GM18520 (cell line): ENCODE measurements around the gene ASB2.

ENCODE experiments used
- ATAC-seq: cut with Tn5 transposase; IDR thresholded peaks from one replicate; pipeline ENCODE4 v1.9.1; 2021; ENCODE audit not compliant: unreplicated experiment

The ASB2 gene, protein sequence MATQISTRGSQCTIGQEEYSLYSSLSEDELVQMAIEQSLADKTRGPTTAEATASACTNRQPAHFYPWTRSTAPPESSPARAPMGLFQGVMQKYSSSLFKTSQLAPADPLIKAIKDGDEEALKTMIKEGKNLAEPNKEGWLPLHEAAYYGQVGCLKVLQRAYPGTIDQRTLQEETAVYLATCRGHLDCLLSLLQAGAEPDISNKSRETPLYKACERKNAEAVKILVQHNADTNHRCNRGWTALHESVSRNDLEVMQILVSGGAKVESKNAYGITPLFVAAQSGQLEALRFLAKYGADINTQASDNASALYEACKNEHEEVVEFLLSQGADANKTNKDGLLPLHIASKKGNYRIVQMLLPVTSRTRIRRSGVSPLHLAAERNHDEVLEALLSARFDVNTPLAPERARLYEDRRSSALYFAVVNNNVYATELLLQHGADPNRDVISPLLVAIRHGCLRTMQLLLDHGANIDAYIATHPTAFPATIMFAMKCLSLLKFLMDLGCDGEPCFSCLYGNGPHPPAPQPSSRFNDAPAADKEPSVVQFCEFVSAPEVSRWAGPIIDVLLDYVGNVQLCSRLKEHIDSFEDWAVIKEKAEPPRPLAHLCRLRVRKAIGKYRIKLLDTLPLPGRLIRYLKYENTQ

DNA sequence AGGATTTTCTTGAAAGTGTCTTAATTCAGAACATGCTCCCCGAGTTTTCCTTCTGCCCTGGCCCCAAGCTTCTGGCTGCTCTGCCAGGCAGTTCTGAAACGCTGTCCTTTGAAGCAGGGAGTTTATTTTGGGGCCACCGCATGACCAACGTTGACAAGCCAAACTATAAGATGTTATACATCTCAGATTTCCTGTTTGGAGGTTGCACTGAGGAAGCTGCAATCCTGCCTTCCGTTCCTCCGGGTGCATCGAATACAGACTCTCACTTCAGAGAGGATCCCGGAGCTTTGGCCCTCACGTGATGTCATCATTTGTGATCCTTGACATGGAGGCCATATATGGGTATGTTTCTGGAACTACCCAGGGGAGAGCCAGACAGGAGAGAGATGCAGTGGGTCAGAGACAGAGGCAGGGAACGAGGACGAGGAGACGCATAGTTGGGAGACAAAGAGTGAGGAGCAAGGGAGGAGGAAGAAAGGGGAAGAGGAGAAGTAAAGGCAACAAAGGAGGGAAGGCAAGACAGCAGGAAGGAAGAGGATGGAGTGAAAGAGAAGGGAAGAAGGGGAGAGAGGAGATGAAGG lies at the start of gene ASB2:
Gene ASB2 (minus strand): TSS at position 94 of the 581 bp plus-strand sequence. CDS start 12,031 bp downstream, outside the sequence.
- ATAC-seq = no peak

DNA sequence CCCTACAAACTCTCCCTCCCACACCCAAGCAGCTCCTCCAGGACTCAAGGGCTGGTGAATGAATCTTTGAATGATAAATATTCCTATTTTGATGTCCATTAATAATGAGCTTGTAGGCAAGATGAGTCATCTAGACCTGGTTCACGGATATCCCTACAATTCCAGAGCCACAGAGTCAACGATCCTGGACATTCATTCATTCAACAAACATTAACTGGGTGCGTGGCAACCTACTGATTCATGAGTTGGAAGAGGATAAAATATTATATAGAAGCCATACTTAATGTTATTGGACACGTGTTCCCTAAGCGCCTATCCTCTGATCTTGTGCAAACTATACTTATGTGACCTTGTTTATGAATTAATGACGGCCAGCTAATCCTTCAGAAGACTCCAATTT lies 49.4 kb upstream of the ASB2 start:
- ATAC-seq = no peak

DNA sequence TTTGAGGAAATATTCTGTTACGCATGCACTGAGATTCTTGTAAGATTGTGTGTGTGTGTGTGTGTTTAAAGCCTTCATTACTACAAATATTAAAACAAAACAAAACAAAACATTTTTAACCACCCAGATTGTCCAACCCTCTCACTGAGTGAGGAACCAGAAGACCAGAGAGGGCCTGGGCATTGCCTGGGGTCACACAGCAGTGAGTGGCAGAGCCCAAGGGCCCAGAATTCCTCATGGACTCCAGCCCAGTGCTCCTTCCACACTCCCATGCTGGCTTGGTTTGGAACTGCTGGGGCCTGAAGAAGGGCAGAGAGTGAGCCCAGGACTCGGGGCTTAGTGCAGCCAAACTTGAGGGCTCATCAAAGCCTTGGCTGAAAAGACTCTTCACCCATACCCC lies 48.2 kb upstream of the ASB2 start:
- no peak for ATAC-seq

DNA sequence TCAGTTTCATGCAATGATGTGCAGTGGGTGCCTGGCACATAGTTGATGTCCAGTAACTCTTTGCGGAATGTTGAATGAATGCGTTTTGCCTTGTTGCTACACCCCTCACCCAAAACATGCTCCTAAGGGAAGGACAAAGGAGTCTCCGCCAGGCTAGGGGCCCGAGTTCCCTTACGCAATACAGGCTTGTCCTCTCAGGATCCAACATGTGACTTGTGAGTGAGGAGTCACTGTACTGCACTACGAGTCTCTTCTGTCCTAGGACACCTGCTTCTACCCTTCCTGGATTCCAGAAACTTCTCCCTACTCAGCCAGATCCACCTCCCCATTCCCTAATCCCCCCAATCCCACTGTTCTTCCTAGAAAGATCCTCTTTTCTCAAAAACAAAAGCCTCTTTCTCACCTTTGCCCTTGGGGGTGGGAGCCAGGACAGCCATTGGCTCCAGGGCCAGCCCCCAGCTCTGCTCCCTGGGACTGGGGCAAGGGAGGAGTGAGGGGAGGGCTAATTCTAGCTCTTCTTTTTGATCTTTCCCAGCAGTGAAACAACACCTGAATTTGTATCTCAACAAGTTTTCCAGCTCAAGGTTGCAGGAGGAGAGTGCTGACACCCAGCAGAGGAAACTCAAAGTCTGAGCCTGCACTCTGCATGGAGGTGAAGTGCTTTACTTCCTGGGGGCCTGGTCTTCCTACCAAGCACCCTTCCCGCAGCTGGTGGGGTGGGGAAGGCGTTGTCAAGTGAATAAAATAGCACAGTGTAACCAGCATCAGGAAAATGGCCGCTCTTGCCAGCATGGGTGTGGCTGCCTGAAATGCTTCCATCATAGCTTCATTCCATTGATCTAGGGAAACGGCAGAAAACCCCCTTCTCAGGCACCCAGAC lies 46.4 kb upstream of the ASB2 start:
- ATAC-seq = no peak

DNA sequence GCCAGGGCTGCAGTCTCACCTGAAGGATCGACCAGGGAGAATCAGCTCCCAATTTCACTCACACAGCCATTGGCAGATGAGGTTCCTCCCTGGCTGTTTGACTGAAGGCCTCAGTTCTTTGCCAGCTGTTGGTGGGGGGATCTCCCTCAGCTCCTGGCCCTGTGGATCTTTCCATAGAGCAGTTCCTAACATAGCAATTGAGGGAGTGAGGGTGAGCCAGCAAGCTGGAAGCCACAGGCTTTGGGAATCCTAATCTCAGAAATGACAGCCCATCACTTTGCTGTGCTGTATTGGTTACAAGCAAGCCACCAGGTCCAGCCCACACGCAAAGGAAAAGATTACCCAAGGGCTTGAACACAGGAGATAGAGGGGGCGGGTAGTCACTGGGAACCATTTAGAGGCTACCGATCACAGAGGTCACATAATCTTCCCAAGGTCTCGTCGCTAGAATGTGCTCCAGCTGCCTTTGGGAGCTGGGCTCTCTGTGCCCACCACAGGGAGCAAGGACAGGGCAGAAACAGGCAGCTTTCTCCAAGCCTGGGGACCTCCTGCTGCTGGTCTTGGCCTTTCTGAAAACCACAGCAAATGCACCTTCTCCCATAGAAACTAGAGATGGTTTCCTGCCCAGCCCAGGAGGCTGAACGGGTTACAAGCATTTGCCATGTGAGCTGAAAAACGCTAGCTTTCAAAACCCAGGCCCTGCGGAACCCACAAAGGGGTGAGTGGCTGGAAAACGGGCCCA lies 45.2 kb upstream of the ASB2 start:
- ATAC-seq = no peak

DNA sequence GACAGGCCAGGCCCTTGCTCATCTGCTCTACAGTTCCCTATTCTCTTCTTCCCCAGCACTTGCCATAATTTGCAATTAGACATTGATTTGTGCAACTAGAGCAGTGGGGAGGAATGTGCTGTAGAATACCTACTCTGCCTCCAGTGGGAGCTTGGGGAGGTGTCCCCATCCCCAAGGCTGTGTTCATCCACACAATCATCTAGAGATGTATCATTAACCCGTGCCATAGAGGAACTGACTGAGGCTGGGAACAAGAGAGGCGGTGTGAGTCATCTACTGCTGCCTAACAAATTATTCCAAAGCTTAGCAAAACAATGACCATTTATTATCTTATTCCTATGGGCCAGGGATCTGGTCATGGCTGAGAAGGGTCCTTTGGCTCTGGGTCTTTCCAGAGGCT lies 44.6 kb upstream of the ASB2 start:
- ATAC-seq = no peak

DNA sequence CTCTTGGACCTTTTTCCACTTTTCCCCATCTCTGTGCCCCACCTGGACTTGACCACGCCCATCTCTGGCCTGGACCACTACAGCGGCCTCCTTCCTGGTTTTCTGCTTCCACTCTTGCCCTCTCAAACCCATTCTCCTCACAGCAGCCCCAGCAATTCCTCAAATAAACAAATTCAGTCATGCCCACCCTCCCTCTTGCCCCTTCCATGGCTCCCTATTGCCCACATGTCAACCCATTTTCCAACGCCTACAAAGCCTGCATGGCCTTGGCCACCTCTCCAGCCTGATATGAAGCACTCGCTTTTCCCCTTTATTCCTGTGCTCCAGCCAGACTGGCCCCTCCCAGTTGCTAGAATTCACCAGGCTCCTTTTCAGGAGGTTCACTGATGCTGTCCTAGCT lies 43.9 kb upstream of the ASB2 start:
- ATAC-seq = no peak

DNA sequence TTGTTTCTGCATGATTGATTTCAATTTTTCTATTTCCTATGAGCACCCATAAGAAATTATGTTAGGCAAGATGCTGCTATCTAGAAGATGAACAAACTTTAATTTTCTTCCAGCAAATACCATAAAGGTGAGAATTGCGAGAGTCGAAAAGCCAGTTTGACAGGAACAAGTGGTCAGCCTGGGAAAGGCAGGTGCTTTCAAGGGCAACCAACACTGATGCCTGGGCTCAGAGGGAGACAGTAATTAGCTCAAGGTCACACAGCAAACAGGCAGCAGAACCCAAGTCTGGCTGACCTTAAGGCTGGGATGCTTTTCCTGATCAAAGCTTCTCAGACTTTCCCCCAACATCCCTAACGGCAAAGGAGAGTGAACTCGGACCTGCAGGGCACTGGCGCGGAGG lies 43.0 kb upstream of the ASB2 start:
- ATAC-seq = no peak

DNA sequence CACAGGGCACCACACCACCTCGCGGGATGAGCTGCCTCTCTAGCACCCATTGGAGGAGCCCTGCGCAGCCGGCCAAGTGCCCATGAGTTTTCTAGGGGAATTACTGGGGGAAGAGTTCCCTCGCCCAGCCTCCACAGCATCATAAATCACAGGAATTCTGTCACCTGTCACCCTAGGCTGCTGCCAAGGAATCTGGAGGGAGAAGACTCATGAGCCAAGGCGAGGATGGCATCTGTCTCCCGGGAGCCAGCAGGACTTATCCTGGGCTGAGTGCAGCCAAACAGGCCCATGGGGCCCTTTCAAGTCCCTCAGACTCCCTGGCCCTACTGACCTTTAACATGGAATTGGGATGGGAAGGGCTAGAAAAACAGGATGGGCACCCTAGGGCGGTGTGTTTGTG lies 41.9 kb upstream of the ASB2 start:
- no peak for ATAC-seq

DNA sequence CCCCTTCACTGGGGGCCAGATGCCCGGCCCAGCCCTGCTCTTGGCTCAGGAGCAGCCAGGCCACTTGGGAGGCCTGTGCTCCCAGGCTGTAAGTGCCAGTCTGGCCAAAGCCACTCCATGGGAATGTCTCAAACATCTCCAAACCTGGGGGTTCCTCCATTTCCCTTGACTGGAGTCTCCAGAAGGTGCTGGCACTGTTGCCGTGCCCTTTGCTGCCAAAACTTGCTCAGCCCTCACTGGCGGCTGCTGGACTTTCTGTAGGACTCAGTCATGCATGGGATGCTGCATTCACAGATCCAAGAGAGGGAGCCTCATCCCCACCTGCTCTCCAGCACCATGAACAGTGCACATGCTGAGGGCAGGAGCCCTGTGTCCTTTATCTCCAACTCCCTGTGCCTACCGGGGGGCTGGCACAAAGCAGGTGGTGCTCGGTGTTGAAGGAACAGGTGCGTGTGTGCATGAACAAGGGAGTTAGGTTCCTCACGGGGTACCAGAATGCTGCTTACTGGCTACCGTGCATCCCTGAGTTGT lies 40.1 kb upstream of the ASB2 start:
- no peak for ATAC-seq

DNA sequence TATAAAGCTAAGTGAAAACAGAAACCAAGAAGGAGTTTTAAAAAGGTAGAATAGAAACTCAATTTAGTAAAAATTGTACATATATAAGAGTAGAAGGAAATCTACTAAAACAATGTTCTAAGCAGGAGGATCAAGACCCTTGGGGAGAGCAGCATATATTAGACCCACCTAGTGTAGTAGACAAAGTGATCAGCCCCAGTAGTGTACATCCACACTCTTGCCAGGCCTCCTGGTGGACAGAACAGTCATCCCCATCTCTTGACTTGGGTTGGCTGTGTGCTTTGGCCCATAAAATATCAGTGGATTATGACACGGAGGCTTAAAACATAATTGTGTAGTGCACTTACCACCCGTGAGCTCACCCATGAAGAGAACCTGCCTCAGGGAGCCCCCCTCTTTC lies 38.9 kb upstream of the ASB2 start:
- no peak for ATAC-seq

DNA sequence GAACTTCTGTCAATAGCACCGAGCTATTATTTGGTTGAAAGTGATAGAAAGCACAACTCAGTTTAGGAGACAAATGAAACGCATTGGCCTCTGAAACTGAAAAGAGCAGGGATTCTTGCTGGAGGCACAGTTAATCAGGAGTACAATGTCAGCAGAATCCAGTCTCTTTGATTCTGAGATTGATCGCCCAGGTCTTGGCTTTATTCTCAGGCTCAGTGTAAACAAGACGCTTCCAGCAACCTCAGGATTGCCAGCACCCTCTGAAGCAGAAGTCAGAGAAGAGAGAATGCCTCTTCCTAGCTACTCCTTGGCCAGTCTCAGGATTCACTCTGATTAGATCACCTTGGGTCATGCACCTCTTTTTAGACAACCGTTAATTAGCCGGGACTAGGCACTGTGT lies 38.0 kb upstream of the ASB2 start:
- no peak for ATAC-seq

DNA sequence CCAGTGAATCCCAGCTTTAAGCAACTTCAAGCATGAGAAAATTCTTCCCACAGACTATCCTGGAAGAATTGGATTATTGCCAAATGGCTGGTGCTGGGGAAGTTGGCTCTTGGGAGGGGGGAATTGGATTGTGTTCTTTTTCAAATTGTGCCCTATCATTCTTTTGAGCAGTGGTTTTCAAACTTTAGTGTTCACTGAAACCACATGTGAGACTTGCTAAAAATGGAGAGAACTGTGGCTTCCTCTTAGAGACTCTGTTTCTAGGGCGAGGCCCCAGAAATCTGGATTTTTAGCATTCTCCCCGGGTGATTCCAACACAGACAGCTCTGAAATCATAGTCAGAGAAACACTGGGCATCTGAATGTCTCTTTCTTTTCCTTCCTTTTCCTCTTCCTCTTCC lies 35.4 kb upstream of the ASB2 start:
- no peak for ATAC-seq

DNA sequence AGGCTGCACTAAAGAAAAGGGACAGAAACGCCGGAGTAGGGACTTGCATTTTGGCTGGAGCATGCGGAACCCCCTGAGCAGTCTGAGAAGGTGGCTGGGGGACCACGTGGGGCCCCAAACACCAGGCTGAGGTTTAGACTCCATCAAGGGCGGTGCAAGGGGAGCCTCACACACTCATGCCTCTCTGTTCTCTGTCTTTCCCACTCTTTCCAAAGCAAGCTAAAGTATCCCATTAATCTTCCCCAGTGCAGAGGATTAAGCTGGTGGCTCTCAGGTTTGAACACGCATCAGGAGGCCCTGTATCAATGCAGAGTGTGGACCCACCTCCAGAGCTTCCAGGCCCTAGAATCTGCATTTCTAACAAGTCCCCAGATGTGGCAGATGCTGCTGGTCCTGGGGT lies 34.3 kb upstream of the ASB2 start:
- no peak for ATAC-seq

DNA sequence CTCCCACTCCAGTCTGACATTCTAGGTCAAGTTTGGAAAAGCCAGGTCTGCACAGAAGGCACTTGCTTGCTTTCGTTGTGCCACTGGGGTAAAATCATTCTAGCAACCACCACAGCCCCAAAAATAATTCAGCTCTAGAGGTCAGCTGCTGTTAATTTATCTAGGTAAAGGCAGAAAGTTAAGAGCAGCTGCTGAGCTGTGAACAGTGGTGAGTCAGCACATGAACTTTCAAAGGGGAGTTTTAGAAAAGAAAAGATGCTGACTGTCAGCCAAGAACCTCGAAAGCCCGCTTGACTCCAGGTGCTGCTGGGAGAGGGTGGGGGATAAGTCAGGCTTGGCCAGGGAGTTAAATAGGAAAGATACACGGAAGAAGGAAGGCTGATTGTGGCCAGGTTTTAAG lies 33.4 kb upstream of the ASB2 start:
- no peak for ATAC-seq

DNA sequence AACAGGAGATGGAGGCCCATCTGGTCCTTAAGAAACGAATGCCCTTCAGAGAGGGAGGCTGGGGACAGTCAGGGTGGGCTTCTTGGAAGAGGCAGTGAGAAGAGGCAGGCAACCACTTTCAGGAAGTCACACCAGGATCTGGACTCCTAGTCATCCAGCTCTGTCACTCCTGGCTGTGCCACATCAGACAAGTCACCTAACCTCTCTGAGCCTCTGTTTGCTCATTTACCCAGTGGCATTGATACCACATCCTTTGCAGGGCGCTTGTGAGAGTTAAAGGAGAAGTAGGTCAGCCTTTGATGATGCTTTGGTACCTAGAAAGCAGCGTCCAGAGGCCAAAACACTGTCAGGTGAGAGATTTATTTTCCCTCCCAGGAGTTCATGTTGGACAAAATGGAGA lies 31.9 kb upstream of the ASB2 start:
- no peak for ATAC-seq

DNA sequence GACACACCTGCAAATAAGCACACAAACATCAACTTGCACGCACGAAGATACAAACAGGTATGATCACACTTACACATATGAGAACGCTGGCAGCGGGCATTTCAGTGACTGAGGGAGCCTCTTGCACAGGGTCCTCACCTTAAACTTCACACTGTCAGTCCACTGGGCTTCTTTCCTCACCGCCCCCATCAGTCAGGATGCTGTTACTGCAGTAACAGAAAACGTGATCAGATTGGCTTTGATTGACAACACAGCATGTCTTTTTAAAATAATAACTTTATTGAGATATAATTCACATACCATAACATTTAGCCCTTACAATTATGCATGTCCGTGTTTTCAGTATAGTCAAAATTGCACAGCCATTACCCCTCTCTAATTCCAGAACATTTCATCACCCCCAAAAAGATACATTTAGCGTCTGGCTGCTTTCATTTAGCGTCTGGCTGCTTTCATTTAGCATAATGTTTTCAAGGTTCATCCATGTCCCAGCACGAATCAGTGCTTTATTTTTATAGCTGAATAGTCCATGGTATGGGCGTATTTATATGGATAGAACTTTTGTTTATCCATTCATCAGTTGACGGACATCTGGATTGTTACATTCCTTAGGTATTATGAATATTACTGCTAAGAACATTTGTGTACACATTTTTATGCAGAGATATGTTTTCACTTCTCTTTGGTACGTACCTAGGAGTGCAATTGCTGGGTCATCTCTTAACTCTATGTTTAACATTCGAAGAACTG lies 29.1 kb upstream of the ASB2 start:
- ATAC-seq = no peak

DNA sequence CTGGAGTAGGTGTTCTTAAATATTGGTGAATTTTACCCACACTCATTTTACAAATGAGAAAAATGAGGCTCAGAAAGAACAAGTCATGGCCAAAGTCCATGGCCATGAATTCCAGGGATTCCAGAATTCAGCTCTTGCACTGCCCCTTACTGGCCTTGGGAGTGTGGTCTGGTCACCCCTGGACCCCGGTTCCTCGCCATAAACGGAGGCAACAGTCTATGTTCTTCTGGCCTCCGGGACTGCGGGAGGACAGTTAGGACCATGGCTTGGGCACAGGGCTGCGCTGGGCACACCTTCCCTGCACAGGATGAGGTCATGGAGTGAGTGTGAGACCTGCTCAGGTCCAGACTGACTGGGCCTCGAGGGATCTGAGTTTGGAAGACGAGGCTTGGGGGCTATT lies 27.6 kb upstream of the ASB2 start:
- no peak for ATAC-seq

DNA sequence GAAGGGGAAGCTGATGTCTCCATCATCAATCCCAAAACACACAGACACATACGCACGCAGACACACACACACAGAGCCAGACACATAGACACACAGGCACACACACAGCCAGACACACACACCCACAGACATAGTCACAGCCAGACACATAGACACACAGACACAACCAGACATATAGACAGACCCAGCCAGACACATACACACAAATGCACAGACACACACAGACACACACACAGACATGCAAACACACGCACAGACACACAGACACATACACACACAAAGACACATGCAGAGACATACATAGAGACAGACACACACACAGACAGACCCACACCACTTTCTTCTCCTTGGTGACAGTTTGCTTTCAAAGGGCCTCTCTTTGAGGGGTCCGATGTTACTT lies 27.0 kb upstream of the ASB2 start:
- ATAC-seq = no peak
